ENCODE results near the gene RNF220. TPM values are rescaled to one million over a fixed set of nuclear protein-coding genes. Genes with fewer than 3 reads are reported as not detected.

The RNF220 gene
- total and polyA plus RNA-seq, 9 donors = 58.0 to 101 (median 64.7) TPM

DNA sequence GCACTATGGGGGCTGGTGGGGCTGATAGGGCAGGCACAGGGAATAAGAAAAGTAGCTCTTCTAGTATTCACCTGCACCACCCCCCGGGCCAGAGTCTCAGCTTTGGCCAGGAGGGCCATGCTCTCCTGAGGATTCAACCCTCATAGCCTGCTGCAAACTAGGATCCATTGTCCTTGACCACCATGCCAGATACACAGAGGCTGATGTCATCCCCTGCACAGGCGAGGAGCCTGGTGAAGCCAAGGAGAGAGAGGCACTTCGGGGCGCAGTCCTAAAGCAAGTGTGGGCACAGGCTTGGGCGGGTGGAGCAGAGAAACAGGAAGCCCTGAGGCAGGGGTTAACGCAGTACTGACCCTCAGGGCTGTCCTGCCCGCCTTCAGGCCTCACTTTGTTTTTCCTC, 239.8 kb downstream of the RNF220 start:
- no peak for DNase-seq
- Histone ChIP-seq H3K27me3 (no peaks in the 10 kb centered on the region), H3K27ac (no peak overlapping the region), H3K36me3 (no peaks in the 10 kb centered on the region), H3K9me3 (no peaks in the 10 kb centered on the region), H3K4me3 (no peak overlapping the region), H3K4me1 (ENCODE audit: insufficient read depth) (peaks cover 6% of the 10 kb centered on the region)
- intact Hi-C loops (cut with DNase I) = loop anchor here in 2 of 4 donors (5.0 to 10.0 kb wide), 2 partner anchors 33 to 640 kb away; no protein-coding TSS in a partner anchor
- TF ChIP-seq, protein P1, sequence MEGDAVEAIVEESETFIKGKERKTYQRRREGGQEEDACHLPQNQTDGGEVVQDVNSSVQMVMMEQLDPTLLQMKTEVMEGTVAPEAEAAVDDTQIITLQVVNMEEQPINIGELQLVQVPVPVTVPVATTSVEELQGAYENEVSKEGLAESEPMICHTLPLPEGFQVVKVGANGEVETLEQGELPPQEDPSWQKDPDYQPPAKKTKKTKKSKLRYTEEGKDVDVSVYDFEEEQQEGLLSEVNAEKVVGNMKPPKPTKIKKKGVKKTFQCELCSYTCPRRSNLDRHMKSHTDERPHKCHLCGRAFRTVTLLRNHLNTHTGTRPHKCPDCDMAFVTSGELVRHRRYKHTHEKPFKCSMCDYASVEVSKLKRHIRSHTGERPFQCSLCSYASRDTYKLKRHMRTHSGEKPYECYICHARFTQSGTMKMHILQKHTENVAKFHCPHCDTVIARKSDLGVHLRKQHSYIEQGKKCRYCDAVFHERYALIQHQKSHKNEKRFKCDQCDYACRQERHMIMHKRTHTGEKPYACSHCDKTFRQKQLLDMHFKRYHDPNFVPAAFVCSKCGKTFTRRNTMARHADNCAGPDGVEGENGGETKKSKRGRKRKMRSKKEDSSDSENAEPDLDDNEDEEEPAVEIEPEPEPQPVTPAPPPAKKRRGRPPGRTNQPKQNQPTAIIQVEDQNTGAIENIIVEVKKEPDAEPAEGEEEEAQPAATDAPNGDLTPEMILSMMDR (IDR thresholded peaks at IDR 0.05) = no peak
- TF ChIP-seq POLR2A (IDR thresholded peaks at IDR 0.05) (no peak), EP300 (IDR thresholded peaks at IDR 0.05) (no peak)
- 79 to 89% (median 88%) methylated on average over 7 of the region's 7 CpGs for WGBS, 3 donors

DNA sequence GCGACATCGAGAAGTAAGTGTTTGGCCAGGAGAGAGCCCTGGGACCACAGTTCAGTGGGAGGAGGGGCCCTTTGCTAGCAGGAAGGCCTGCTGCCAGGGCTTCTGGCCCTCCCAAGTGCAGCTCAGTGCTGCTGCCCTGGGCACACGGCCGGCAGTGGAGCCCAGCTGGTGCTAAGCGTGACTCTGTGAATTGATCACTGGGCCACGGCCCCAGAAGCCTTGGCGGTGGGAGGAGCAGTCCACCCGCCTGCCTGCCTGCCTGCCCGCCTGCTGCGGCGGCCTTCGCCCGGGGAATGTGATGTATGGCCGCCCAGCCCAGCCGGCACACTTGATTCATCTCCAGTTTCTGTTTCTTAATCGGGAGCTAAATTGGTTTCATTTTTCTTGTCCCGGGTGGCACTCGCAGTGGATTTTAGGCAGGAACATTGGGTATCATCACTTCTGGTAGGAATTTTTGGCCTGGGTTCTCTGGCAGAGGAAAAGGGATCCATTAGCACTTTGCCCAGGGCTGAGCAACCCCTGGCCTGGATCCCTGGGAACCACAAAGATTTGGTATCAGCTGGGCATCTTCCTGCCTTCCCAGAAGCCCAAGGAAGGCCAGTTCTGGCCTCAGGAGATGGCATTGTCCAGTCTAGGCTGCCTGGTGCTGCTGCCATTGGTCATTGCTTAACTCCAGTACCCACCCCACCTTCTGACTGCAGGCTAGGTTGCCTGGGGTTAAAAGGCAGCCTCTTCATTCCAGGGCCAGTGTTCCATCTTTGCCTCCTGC, 240.6 kb downstream of the RNF220 start:
- peak; percentile 32 to 63 (median 60) for DNase-seq
- 47 to 66% (median 52%) methylated on average over 16 to 18 of the region's 18 CpGs for WGBS, 3 donors
- H3K36me3 ChIP-seq = no peaks in the 10 kb centered on the region
- H3K27me3 ChIP-seq = no peaks in the 10 kb centered on the region
- H3K9me3 ChIP-seq = no peaks in the 10 kb centered on the region
- intact Hi-C loops (cut with DNase I) = loop anchor here in 2 of 4 donors (5.0 to 10.0 kb wide), 2 partner anchors 33 to 641 kb away; no protein-coding TSS in a partner anchor
- H3K27ac ChIP-seq = peak overlapping the region in 1 of 2 donors; percentile 37
- no peak overlapping the region for H3K4me3 ChIP-seq
- H3K4me1 ChIP-seq (ENCODE audit: insufficient read depth) = peaks cover 6% of the 10 kb centered on the region
- TF ChIP-seq EP300 (IDR thresholded peaks at IDR 0.05) (no peak), POLR2A (IDR thresholded peaks at IDR 0.05) (no peak)
- TF ChIP-seq, protein P1 (IDR thresholded peaks at IDR 0.05) = no peak

DNA sequence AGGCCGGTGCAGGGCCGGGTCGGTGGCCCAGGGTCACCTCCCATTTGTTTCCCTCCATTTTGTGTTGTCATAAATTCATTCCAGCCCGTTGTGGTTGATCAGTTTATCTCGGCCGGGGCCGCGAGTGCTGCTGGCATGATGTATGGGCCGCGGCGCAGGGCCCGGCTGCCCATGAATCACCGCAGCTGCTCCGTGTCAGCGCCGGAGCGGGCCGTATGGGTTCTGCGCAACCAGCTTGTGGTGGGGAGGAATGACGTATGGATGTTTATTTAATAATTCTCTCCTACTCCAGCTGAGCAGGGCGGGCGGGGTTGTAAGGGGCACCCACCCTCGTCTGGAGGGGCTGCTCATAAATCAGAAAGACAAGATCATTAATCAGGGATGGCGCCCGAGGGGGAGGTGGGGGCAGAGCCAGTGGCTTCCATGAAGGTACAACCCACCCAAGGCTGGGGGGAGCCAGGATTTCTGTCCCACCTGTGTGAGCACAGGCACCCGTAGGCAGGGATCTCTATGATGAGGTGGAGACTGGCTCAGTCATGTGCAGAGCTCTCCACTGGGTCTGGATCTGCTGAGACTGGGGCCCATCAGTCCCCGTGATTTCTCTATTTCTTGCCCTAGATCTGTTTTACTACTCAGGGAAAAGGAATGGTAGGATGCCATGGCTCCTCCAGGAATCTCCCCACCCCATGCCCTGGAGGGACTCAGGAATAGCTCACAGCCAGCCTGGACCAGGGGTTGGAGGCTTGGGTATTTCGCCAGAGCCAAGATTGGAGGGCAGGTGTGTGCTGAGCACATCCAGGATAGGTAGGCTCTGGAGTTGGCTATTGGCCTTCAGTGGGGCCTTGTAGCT, 241.4 kb downstream of the RNF220 start:
- intact Hi-C loops (cut with DNase I) = loop anchor here in 2 of 4 donors (5.0 to 10.0 kb wide), 2 partner anchors 34 to 642 kb away; no protein-coding TSS in a partner anchor
- Histone ChIP-seq H3K4me1 (ENCODE audit: insufficient read depth) (peaks cover 6% of the 10 kb centered on the region), H3K36me3 (no peaks in the 10 kb centered on the region), H3K27me3 (no peaks in the 10 kb centered on the region), H3K4me3 (no peak overlapping the region), H3K9me3 (no peaks in the 10 kb centered on the region), H3K27ac (peak overlapping the region in 1 of 2 donors; percentile 37)
- DNase-seq = no peak
- WGBS, 3 donors = 69 to 84% (median 82%) methylated on average over 28 of the region's 28 CpGs
- TF ChIP-seq, protein P1 (IDR thresholded peaks at IDR 0.05) = no peak
- TF ChIP-seq EP300 (IDR thresholded peaks at IDR 0.05) (no peak), POLR2A (IDR thresholded peaks at IDR 0.05) (no peak)

DNA sequence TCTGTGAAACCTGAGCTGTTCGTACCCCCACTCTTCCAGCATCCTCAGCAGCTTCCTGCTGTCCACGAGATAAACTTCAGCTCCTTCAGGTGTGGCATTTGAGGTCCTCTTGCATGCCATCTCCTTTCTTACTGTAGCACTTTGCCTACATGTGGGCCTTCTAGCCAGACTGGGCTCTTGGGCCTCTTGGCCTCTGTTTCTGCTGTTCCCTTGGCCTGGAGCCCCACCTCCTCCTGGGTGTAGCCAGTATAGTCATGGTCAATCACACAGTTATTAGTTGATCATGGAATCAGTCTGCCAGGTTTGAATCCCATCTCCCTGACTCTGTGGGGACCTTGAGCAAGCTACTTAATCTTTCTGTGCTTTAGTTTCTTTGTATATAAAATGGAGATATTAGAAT, 242.8 kb downstream of the RNF220 start:
- WGBS, 3 donors = 69 to 83% (median 73%) methylated on average over 2 of the region's 2 CpGs
- Histone ChIP-seq H3K9me3 (no peaks in the 10 kb centered on the region), H3K36me3 (no peaks in the 10 kb centered on the region), H3K4me1 (ENCODE audit: insufficient read depth) (peaks cover 6% of the 10 kb centered on the region), H3K27me3 (no peaks in the 10 kb centered on the region), H3K4me3 (no peak overlapping the region), H3K27ac (no peak overlapping the region)
- TF ChIP-seq EP300 (IDR thresholded peaks at IDR 0.05) = no peak
- TF ChIP-seq POLR2A (IDR thresholded peaks at IDR 0.05) = no peak
- TF ChIP-seq, protein P1 (IDR thresholded peaks at IDR 0.05) = no peak
- intact Hi-C loops (cut with DNase I) = loop anchor here in 2 of 4 donors (5.0 to 10.0 kb wide), 2 partner anchors 36 to 643 kb away; no protein-coding TSS in a partner anchor
- no peak for DNase-seq
